ENCODE data around the gene SIAE. TPM values are rescaled to one million over a fixed set of nuclear protein-coding genes. Genes with fewer than 3 reads are reported as not detected.

Gene SIAE
- total RNA-seq, 1 donor from 2014 or later: 8.4 TPM

- DNase-seq (ENCODE audit: low spot score): no peak
These were observed 9.7 kb downstream of the SIAE start for GRCh38 chr11:124663861-124664260.

GRCh38 chr11:124662106-124662505 is 11.4 kb downstream of the SIAE start:
- no peak for DNase-seq (ENCODE audit: low spot score)

GRCh38 chr11:124661553-124661952 is 12.0 kb downstream of the SIAE start:
- no peak for DNase-seq (ENCODE audit: low spot score)

- no peak for DNase-seq (ENCODE audit: low spot score)
These were observed 14.6 kb downstream of the SIAE start for GRCh38 chr11:124658986-124659385.

- DNase-seq (ENCODE audit: low spot score): no peak
These were observed 15.0 kb downstream of the SIAE start for GRCh38 chr11:124658501-124658900.

- DNase-seq (ENCODE audit: low spot score): no peak
These were observed 15.6 kb downstream of the SIAE start for GRCh38 chr11:124657904-124658303.

- DNase-seq (ENCODE audit: low spot score): peak; percentile 21
These were observed 16.5 kb downstream of the SIAE start for GRCh38 chr11:124656774-124657630.

- DNase-seq (ENCODE audit: low spot score): no peak
These were observed 24.9 kb downstream of the SIAE start for GRCh38 chr11:124648610-124649009.

GRCh38 chr11:124646148-124646547 is 27.4 kb downstream of the SIAE start:
- no peak for DNase-seq (ENCODE audit: low spot score)

- peak; percentile 55 for DNase-seq (ENCODE audit: low spot score)
These were observed 28.9 kb downstream of the SIAE start for GRCh38 chr11:124644426-124645280.

- peak; percentile 74 for DNase-seq (ENCODE audit: low spot score)
These were observed 29.7 kb downstream of the SIAE start for GRCh38 chr11:124643605-124644425.

- no peak for DNase-seq (ENCODE audit: low spot score)
These were observed 30.4 kb downstream of the SIAE start for GRCh38 chr11:124643042-124643604.

- no peak for DNase-seq (ENCODE audit: low spot score)
These were observed 30.9 kb downstream of the SIAE start for GRCh38 chr11:124642628-124643027.

GRCh38 chr11:124640666-124641065 is 32.9 kb downstream of the SIAE start:
- DNase-seq (ENCODE audit: low spot score): no peak

- DNase-seq (ENCODE audit: low spot score): no peak
These were observed 34.4 kb downstream of the SIAE start for GRCh38 chr11:124639186-124639585.

- no peak for DNase-seq (ENCODE audit: low spot score)
These were observed 35.0 kb downstream of the SIAE start for GRCh38 chr11:124638500-124638899.

GRCh38 chr11:124635932-124636331 is 37.6 kb downstream of the SIAE start:
- no peak for DNase-seq (ENCODE audit: low spot score)

- DNase-seq (ENCODE audit: low spot score): no peak
These were observed 40.2 kb downstream of the SIAE start for GRCh38 chr11:124633355-124633754.

GRCh38 chr11:124629961-124630360 is 43.6 kb downstream of the SIAE start:
- DNase-seq (ENCODE audit: low spot score): no peak

- DNase-seq (ENCODE audit: low spot score): no peak
These were observed 46.0 kb downstream of the SIAE start for GRCh38 chr11:124627546-124627945.

GRCh38 chr11:124625504-124626168 is 47.9 kb downstream of the SIAE start:
- no peak for DNase-seq (ENCODE audit: low spot score)

Measured in umbilical cord (tissue), 2 donors.